Natural killer cell (primary cell): ENCODE measurements around the gene ODAD2. TPM values are rescaled to one million over a fixed set of nuclear protein-coding genes. Genes with fewer than 3 reads are reported as not detected.

ENCODE experiments used
- ATAC-seq, 3 donors: fragments of 150-1000 bp in 2 of 3; fragments of 200-7000 bp in 1 of 3; cut with Tn5 transposase; 1 replicate in 1 of 3; 2 replicates in 2 of 3; pipeline ENCODE4 v1.10.0; 2021; ENCODE audit warnings: mild to moderate bottlenecking in 2 of 3, moderate library complexity in 2 of 3
- DNase-seq, 2 donors: peaks; one replicate each; pipeline versions ENCODE4 v3.0.0 to v3.0.0-alpha.2; 2013 to 2021; ENCODE audit warnings: mixed read lengths in 1 of 2
- H3K27ac ChIP-seq: one replicate; pipeline ENCODE4 v1.5.1; 2013; ENCODE audit warnings: mild to moderate bottlenecking, low read length
- H3K27me3 ChIP-seq: one replicate; pipeline ENCODE4 v1.6.1; 2013; ENCODE audit warnings: low read length; ENCODE audit not compliant: control insufficient read depth, insufficient read depth
- H3K36me3 ChIP-seq: one replicate; pipeline ENCODE4 v1.6.1; 2013; ENCODE audit warnings: low read length; ENCODE audit not compliant: control insufficient read depth, insufficient read depth
- H3K4me1 ChIP-seq: one replicate; pipeline ENCODE4 v1.6.1; 2013; ENCODE audit warnings: low read length; ENCODE audit not compliant: control insufficient read depth, insufficient read depth
- H3K4me3 ChIP-seq: one replicate; pipeline ENCODE4 v1.5.1; 2013; ENCODE audit warnings: low read length
- H3K9me3 ChIP-seq: one replicate; pipeline ENCODE4 v1.6.1; 2013; ENCODE audit warnings: low read length; ENCODE audit not compliant: control insufficient read depth, insufficient read depth
- H3K27ac Mint-ChIP-seq, 2 donors: one replicate each; pipeline ENCODE4 v1.8.0; 2022; ENCODE audit warnings: mild to moderate bottlenecking in 2 of 2, mixed read lengths in 2 of 2, moderate library complexity in 1 of 2
- H3K27me3 Mint-ChIP-seq, 2 donors: one replicate each; pipeline ENCODE4 v1.8.0; 2022; ENCODE audit warnings: low read depth in 2 of 2, mixed read lengths in 2 of 2
- H3K36me3 Mint-ChIP-seq: one replicate; pipeline ENCODE4 v1.8.0; 2022; ENCODE audit warnings: mixed read lengths
- H3K4me1 Mint-ChIP-seq, 2 donors: one replicate each; pipeline ENCODE4 v1.8.0; 2022; ENCODE audit warnings: mixed read lengths in 2 of 2
- H3K4me3 Mint-ChIP-seq: one replicate; pipeline ENCODE4 v1.8.0; 2022; ENCODE audit warnings: mild to moderate bottlenecking, moderate library complexity, mixed read lengths
- H3K9me3 Mint-ChIP-seq, 2 donors: one replicate each; pipeline ENCODE4 v1.8.0; 2022; ENCODE audit warnings: mixed read lengths in 2 of 2
- CTCF ChIP-seq: fragments of 200-600 bp; IDR thresholded peaks from one replicate; pipeline ENCODE4 v1.8.0; 2022; ENCODE audit warnings: antibody characterized with exemption
- whole genome bisulfite sequencing: methylation state at CpG from one replicate; pipeline ENCODE4 v1.1.7; 2013; ENCODE audit warnings: missing lambda C conversion rate; ENCODE audit not compliant: insufficient coverage; 5-methylcytosine and 5-hydroxymethylcytosine counted together
- intact Hi-C: fragments of 100-400 bp; cut with micrococcal nuclease; formaldehyde crosslinking; loops from one replicate; pipeline ENCODE4 v1.14.2; 2022
- total RNA-seq, 4 donors: library from RNA; stranded (reverse); fragments of 120-200 nt in 1 of 4; gene quantifications; one replicate each; pipeline versions ENCODE4 v1.2.3 to v1.2.4, GENCODE V29; 2013 to 2022

Gene ODAD2
- total RNA-seq, 3 donors from 2014 or later (not counting 1 experiment from before 2014, with no cell fraction given), result not detected

DNA sequence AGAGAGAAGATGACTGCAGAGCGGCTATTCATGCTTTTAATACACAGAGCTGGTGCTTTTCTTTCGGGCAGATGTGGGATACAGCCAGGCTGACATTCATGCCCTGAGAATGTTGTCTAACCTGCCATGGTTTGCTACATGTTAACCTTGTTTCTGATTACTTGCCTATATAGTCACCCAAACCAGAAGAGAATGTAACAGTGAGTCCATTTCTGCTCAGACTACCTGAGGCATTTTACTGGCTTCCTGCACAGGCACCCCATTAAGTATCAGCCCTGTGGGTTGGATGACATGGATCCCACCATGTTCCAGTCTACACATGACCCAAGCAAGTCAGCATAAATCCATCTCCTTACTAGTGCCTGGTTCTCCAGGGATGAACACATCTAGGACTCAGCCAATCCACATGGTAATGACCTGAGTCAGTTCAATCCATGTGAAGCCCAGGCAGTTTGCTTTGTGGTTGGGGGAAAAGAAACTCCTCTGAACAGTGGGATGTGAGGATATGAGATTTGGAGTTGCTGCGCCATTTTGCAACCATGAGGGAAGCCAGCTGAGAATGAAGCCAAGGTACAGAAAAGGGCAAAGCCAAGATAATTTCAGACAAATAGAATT is 197.6 kb downstream of the ODAD2 start:
- H3K9me3 Mint-ChIP-seq, result no peaks in the 10 kb centered on the region
- no peak for DNase-seq
- Histone ChIP-seq H3K27me3 (peaks cover 3% of the 10 kb centered on the region), H3K36me3 (no peaks in the 10 kb centered on the region), H3K9me3 (no peaks in the 10 kb centered on the region), H3K4me1 (no peaks in the 10 kb centered on the region), H3K4me3 (no peak overlapping the region), H3K27ac (no peak overlapping the region)
- no peaks in the 10 kb centered on the region for H3K4me1 Mint-ChIP-seq
- H3K27me3 Mint-ChIP-seq, result peaks cover 16 to 46% of the 10 kb centered on the region in 2 donors
- WGBS, result 94% methylated on average over 3 of the region's 3 CpGs
- intact Hi-C loops, result no loop called here
- TF ChIP-seq CTCF, result no peak
- no peak overlapping the region for H3K27ac Mint-ChIP-seq
- no peak overlapping the region for H3K4me3 Mint-ChIP-seq
- no peak for ATAC-seq
- no peaks in the 10 kb centered on the region for H3K36me3 Mint-ChIP-seq

GRCh38 chr10:27799046-27799445 is 199.8 kb downstream of the ODAD2 start:
- no peak overlapping the region for H3K4me3 Mint-ChIP-seq
- H3K27me3 Mint-ChIP-seq, result peaks cover 10 to 33% of the 10 kb centered on the region in 2 donors
- H3K4me1 Mint-ChIP-seq, result no peaks in the 10 kb centered on the region
- no peak for DNase-seq
- Histone ChIP-seq H3K36me3 (no peaks in the 10 kb centered on the region), H3K27me3 (no peaks in the 10 kb centered on the region), H3K27ac (no peak overlapping the region), H3K9me3 (no peaks in the 10 kb centered on the region), H3K4me3 (no peak overlapping the region), H3K4me1 (no peaks in the 10 kb centered on the region)
- no peak overlapping the region for H3K27ac Mint-ChIP-seq
- TF ChIP-seq CTCF, result no peak
- no peaks in the 10 kb centered on the region for H3K36me3 Mint-ChIP-seq
- 80% methylated on average over 3 of the region's 3 CpGs for WGBS
- H3K9me3 Mint-ChIP-seq, result no peaks in the 10 kb centered on the region
- intact Hi-C loops, result no loop called here
- no peak for ATAC-seq

GRCh38 chr10:27794157-27794556 is 204.7 kb downstream of the ODAD2 start:
- TF ChIP-seq CTCF, result no peak
- H3K4me3 Mint-ChIP-seq, result no peak overlapping the region
- no peaks in the 10 kb centered on the region for H3K9me3 ChIP-seq
- no peaks in the 10 kb centered on the region for H3K9me3 Mint-ChIP-seq
- no peaks in the 10 kb centered on the region for H3K4me1 ChIP-seq
- no peaks in the 10 kb centered on the region for H3K36me3 Mint-ChIP-seq
- H3K4me1 Mint-ChIP-seq, result no peaks in the 10 kb centered on the region
- H3K27ac ChIP-seq, result no peak overlapping the region
- no CpG with 5 or more reads among the region's 1 CpG for WGBS
- no peak overlapping the region for H3K4me3 ChIP-seq
- H3K27ac Mint-ChIP-seq, result no peak overlapping the region
- DNase-seq, result no peak
- no peaks in the 10 kb centered on the region for H3K27me3 ChIP-seq
- intact Hi-C loops, result no loop called here
- no peak for ATAC-seq
- no peaks in the 10 kb centered on the region for H3K36me3 ChIP-seq
- peaks cover 23 to 25% of the 10 kb centered on the region in 2 donors for H3K27me3 Mint-ChIP-seq

GRCh38 chr10:27792216-27792615 is 206.7 kb downstream of the ODAD2 start:
- TF ChIP-seq CTCF, result no peak
- Histone ChIP-seq H3K27ac (no peak overlapping the region), H3K4me3 (no peak overlapping the region), H3K27me3 (no peaks in the 10 kb centered on the region), H3K4me1 (no peaks in the 10 kb centered on the region), H3K36me3 (no peaks in the 10 kb centered on the region), H3K9me3 (no peaks in the 10 kb centered on the region)
- DNase-seq (no peak), ATAC-seq (no peak)
- Mint-ChIP-seq H3K27me3 (peaks cover 24 to 29% of the 10 kb centered on the region in 2 donors), H3K27ac (no peak overlapping the region), H3K9me3 (no peaks in the 10 kb centered on the region), H3K36me3 (no peaks in the 10 kb centered on the region), H3K4me1 (no peaks in the 10 kb centered on the region), H3K4me3 (no peak overlapping the region)
- intact Hi-C loops, result no loop called here
- WGBS, result 83% methylated on average over 2 of the region's 2 CpGs
